Activated CD8-positive, alpha-beta memory T cell treated with anti-CD3 and anti-CD28 coated beads for 48 hours (primary cell): Measurements from ENCODE around the gene PLEKHG4.

Experiments
- DNase-seq, 3 experiments: peaks; one replicate each; pipeline ENCODE4 v3.0.0-alpha.2; 2020; ENCODE audit warnings: low read depth in 2 of 3, low spot score in 2 of 3

Gene PLEKHG4

GRCh38 chr16:67284699-67285646 lies 5.6 kb downstream of the PLEKHG4 start:
- DNase-seq: no peak

GRCh38 chr16:67286441-67287235 lies 7.3 kb downstream of the PLEKHG4 start:
- DNase-seq: no peak

- DNase-seq: no peak
Observed at GRCh38 chr16:67287960-67288359, 8.6 kb downstream of the PLEKHG4 start.

- no peak for DNase-seq
Observed at GRCh38 chr16:67291461-67291860, 12.1 kb downstream of the PLEKHG4 start.

GRCh38 chr16:67294171-67294757 lies 14.9 kb downstream of the PLEKHG4 start:
- no peak for DNase-seq

GRCh38 chr16:67294938-67295361 lies 15.6 kb downstream of the PLEKHG4 start:
- no peak for DNase-seq

GRCh38 chr16:67296420-67296819 lies 17.1 kb downstream of the PLEKHG4 start:
- no peak for DNase-seq

- no peak for DNase-seq
Observed at GRCh38 chr16:67298277-67298676, 18.9 kb downstream of the PLEKHG4 start.

GRCh38 chr16:67299269-67299668 lies 19.9 kb downstream of the PLEKHG4 start:
- no peak for DNase-seq

- no peak for DNase-seq
Observed at GRCh38 chr16:67301080-67301782, 21.9 kb downstream of the PLEKHG4 start.

GRCh38 chr16:67302076-67302475 lies 22.7 kb downstream of the PLEKHG4 start:
- DNase-seq: no peak

- DNase-seq: no peak
Observed at GRCh38 chr16:67302970-67303369, 23.6 kb downstream of the PLEKHG4 start.

GRCh38 chr16:67304020-67304419 lies 24.7 kb downstream of the PLEKHG4 start:
- DNase-seq: no peak

GRCh38 chr16:67305216-67306071 lies 26.1 kb downstream of the PLEKHG4 start:
- DNase-seq: no peak

GRCh38 chr16:67310561-67310960 lies 31.2 kb downstream of the PLEKHG4 start:
- DNase-seq: no peak

GRCh38 chr16:67311607-67312488 lies 32.5 kb downstream of the PLEKHG4 start:
- DNase-seq: peak; percentile 41 to 63 (median 61)

- DNase-seq: no peak
Observed at GRCh38 chr16:67312719-67313118, 33.4 kb downstream of the PLEKHG4 start.

- DNase-seq: no peak
Observed at GRCh38 chr16:67317853-67318252, 38.5 kb downstream of the PLEKHG4 start.

- no peak for DNase-seq
Observed at GRCh38 chr16:67326115-67326471, 46.8 kb downstream of the PLEKHG4 start.
